C4-2B (cell line): ENCODE results near the gene SH3BP1.

Experiments used
- CTCF ChIP-seq: fragments of 450-650 bp; conservative IDR thresholded peaks from 2 replicates; pipeline ENCODE4 v1.5.1; 2017; ENCODE audit warnings: mild to moderate bottlenecking
- ZFX ChIP-seq: fragments of 450-650 bp; IDR thresholded peaks from 2 replicates; pipeline ENCODE4 v1.6.1; 2017

- TF ChIP-seq CTCF (no peak), ZFX (no peak)
Measured at GRCh38 chr22:37672920-37673455, 33.5 kb downstream of the SH3BP1 start.
